ENCODE results near the gene SNX18. TPM values are rescaled to one million over a fixed set of nuclear protein-coding genes. Genes with fewer than 3 reads are reported as not detected.
A peak's percentile ranks its signal among the peaks of the same experiment; 100 is the strongest.

The SNX18 gene
- total RNA-seq, 1 experiment from 2014 or later: 16.0 TPM

GRCh38 chr5:54514291-54514690 is 3.3 kb upstream of the SNX18 start:
- Histone ChIP-seq H3K4me2 (ENCODE audit: low read length) (no peak overlapping the region), H3K4me1 (ENCODE audit: control insufficient read depth in 1 of 2, insufficient read depth in 2 of 2, low read length in 2 of 2) (peaks cover 2 to 16% of the 10 kb centered on the region in 2 experiments; a peak in 1 of 4 replicates), H3K4me3 (replicated peaks in 1 of 2; ENCODE audit: low read depth in 1 of 2, low read length in 2 of 2) (no peak overlapping the region), H3K9ac (ENCODE audit: low read length) (no peak overlapping the region), H3K27ac (ENCODE audit: low read depth, low read length) (no peak overlapping the region), H3K36me3 (ENCODE audit: control insufficient read depth in 1 of 2, insufficient read depth in 2 of 2, low read length in 2 of 2) (no peaks in the 10 kb centered on the region), H3K79me2 (ENCODE audit: insufficient read depth, low read length) (0 out of 2 replicates have a peak, but pooled peaks cover 2% of the 10 kb centered on the region), H2AFZ (ENCODE audit: low read depth, low read length, poor library complexity, severe bottlenecking) (no peak overlapping the region), H4K20me1 (ENCODE audit: insufficient read depth) (no peaks in the 10 kb centered on the region), H3K9me3 (ENCODE audit: control insufficient read depth in 1 of 2, insufficient read depth in 1 of 2, low read depth in 1 of 2, low read length in 2 of 2) (no peaks in the 10 kb centered on the region), H3K9me2 (ENCODE audit: insufficient read depth) (no peaks in the 10 kb centered on the region), H3K27me3 (ENCODE audit: insufficient read depth, low read length) (no peaks in the 10 kb centered on the region)
- ATAC-seq (no peak), DNase-seq (ENCODE audit: low read depth, low spot score) (peak; percentile 12)
- ChIA-PET RAD21 (ENCODE audit: low non-redundant PET in 1 of 2, low total read pairs in 2 of 2, uncharacterized antibody in 2 of 2, unreplicated experiment in 2 of 2) (no interaction called here), CTCF (interaction anchor here (1.0 to 1.4 kb wide), 3 partner anchors 271 to 353 kb away, joined by 3 to 8 read pairs (median 7); no protein-coding TSS in a partner anchor), POLR2A (no interaction called here)
- no TSS peak for BruUV-seq (replicated peaks)
- intact Hi-C loops (cut with micrococcal nuclease): no loop called here
- TF ChIP-seq CTCF (IDR thresholded peaks at IDR 0.05 in 2 of 3, conservative IDR thresholded peaks at IDR 0.05 in 1 of 3; ENCODE audit: borderline replicate concordance in 1 of 3, insufficient read depth in 1 of 3, low read depth in 2 of 3, low read length in 2 of 3) (no peak), SIN3A (IDR thresholded peaks at IDR 0.05; ENCODE audit: low read depth) (no peak), CBX3 (IDR thresholded peaks at IDR 0.05; ENCODE audit: low read depth) (no peak), FOSL1 (IDR thresholded peaks at IDR 0.05; ENCODE audit: low read depth) (no peak), RAD21 (IDR thresholded peaks at IDR 0.05; ENCODE audit: low read depth) (peak; percentile 21; the same call in 1 of the 2 replicates), ELF1 (IDR thresholded peaks at IDR 0.05; ENCODE audit: borderline replicate concordance, low read depth) (no peak), ATF3 (IDR thresholded peaks at IDR 0.05) (no peak)
